Subcutaneous abdominal adipose tissue (tissue), 5 donors: ENCODE measurements around the gene MGAT5.

Experiments
- H3K27ac ChIP-seq: one replicate; pipeline ENCODE4 v1.7.0; 2013; ENCODE audit warnings: low read depth, mild to moderate bottlenecking, inconsistent platforms, low read length, moderate library complexity
- H3K27me3 ChIP-seq, 5 donors: one replicate each; pipeline ENCODE4 v1.7.0; 2013; ENCODE audit warnings: low read length in 5 of 5, inconsistent platforms in 1 of 5; ENCODE audit not compliant: control insufficient read depth in 5 of 5, insufficient read depth in 4 of 5
- H3K36me3 ChIP-seq, 5 donors: one replicate each; pipeline ENCODE4 v1.7.0; 2013; ENCODE audit warnings: low read length in 5 of 5; ENCODE audit not compliant: control insufficient read depth in 5 of 5, insufficient read depth in 5 of 5
- H3K4me1 ChIP-seq, 5 donors: one replicate each; pipeline ENCODE4 v1.7.0; 2013; ENCODE audit warnings: low read length in 5 of 5, mild to moderate bottlenecking in 3 of 5, moderate library complexity in 1 of 5; ENCODE audit not compliant: control insufficient read depth in 5 of 5, insufficient read depth in 5 of 5
- H3K4me3 ChIP-seq, 5 donors: one replicate each; pipeline ENCODE4 v1.7.0; 2013; ENCODE audit warnings: low read length in 5 of 5, low read depth in 1 of 5
- H3K9ac ChIP-seq, 5 donors: one replicate each; pipeline ENCODE4 v1.7.0; 2013; ENCODE audit warnings: low read length in 5 of 5, mild to moderate bottlenecking in 4 of 5, moderate library complexity in 3 of 5
- H3K9me3 ChIP-seq, 5 donors: one replicate each; pipeline ENCODE4 v1.7.0; 2013; ENCODE audit warnings: low read length in 5 of 5; ENCODE audit not compliant: control insufficient read depth in 5 of 5
- donor health status: healthy.
- donor health status: healthy.
- donor health status: healthy.
- donor health status: healthy.
- donor health status: healthy.

The MGAT5 gene

GRCh38 chr2:134416018-134416417, 162.1 kb downstream of the MGAT5 start:
- Histone ChIP-seq H3K9ac (no peak overlapping the region), H3K4me1 (peaks cover 0 to 7% (median 5%) of the 10 kb centered on the region in 5 donors), H3K9me3 (no peaks in the 10 kb centered on the region), H3K4me3 (no peak overlapping the region), H3K27me3 (no peaks in the 10 kb centered on the region), H3K27ac (no peak overlapping the region), H3K36me3 (peaks cover 0 to 7% (median 0%) of the 10 kb centered on the region in 5 donors)

- Histone ChIP-seq H3K27ac (no peak overlapping the region), H3K9ac (no peak overlapping the region), H3K4me3 (no peak overlapping the region), H3K27me3 (no peaks in the 10 kb centered on the region), H3K9me3 (no peaks in the 10 kb centered on the region), H3K36me3 (peaks cover 0 to 7% (median 0%) of the 10 kb centered on the region in 5 donors), H3K4me1 (peaks cover 0 to 4% (median 3%) of the 10 kb centered on the region in 5 donors)
Observed at GRCh38 chr2:134416637-134417036, 162.8 kb downstream of the MGAT5 start.

- no peaks in the 10 kb centered on the region for H3K9me3 ChIP-seq
- no peak overlapping the region for H3K27ac ChIP-seq
- no peaks in the 10 kb centered on the region for H3K27me3 ChIP-seq
- no peak overlapping the region for H3K9ac ChIP-seq
- no peaks in the 10 kb centered on the region for H3K4me1 ChIP-seq
- no peak overlapping the region for H3K4me3 ChIP-seq
- H3K36me3 ChIP-seq = peaks cover 0 to 9% (median 4%) of the 10 kb centered on the region in 5 donors
Observed at GRCh38 chr2:134417968-134418582, 164.2 kb downstream of the MGAT5 start.

GRCh38 chr2:134420259-134420658, 166.4 kb downstream of the MGAT5 start:
- Histone ChIP-seq H3K9ac (no peak overlapping the region), H3K4me1 (no peaks in the 10 kb centered on the region), H3K36me3 (peaks cover 6 to 21% (median 16%) of the 10 kb centered on the region in 5 donors), H3K27me3 (no peaks in the 10 kb centered on the region), H3K27ac (no peak overlapping the region), H3K9me3 (no peaks in the 10 kb centered on the region), H3K4me3 (no peak overlapping the region)

GRCh38 chr2:134420920-134421319, 167.0 kb downstream of the MGAT5 start:
- Histone ChIP-seq H3K27ac (no peak overlapping the region), H3K9ac (no peak overlapping the region), H3K4me1 (no peaks in the 10 kb centered on the region), H3K4me3 (no peak overlapping the region), H3K9me3 (no peaks in the 10 kb centered on the region), H3K27me3 (no peaks in the 10 kb centered on the region), H3K36me3 (peaks cover 6 to 24% (median 16%) of the 10 kb centered on the region in 5 donors)

- H3K27me3 ChIP-seq = no peaks in the 10 kb centered on the region
Observed at GRCh38 chr2:134421556-134422328, 167.9 kb downstream of the MGAT5 start.

GRCh38 chr2:134425724-134426496, 172.0 kb downstream of the MGAT5 start:
- no peak overlapping the region for H3K9ac ChIP-seq
- no peak overlapping the region for H3K4me3 ChIP-seq
- H3K9me3 ChIP-seq = no peaks in the 10 kb centered on the region
- H3K4me1 ChIP-seq = peaks cover 0 to 3% (median 0%) of the 10 kb centered on the region in 5 donors
- H3K36me3 ChIP-seq = peaks cover 8 to 55% (median 26%) of the 10 kb centered on the region in 5 donors
- H3K27me3 ChIP-seq = no peaks in the 10 kb centered on the region
- no peak overlapping the region for H3K27ac ChIP-seq

More at GRCh38 chr2:134421556-134422328, 167.9 kb downstream of the MGAT5 start:
- no peak overlapping the region for H3K9ac ChIP-seq
- no peaks in the 10 kb centered on the region for H3K4me1 ChIP-seq
- H3K27ac ChIP-seq = no peak overlapping the region
- peaks cover 6 to 24% (median 16%) of the 10 kb centered on the region in 5 donors for H3K36me3 ChIP-seq
- no peaks in the 10 kb centered on the region for H3K9me3 ChIP-seq
- no peak overlapping the region for H3K4me3 ChIP-seq

- H3K4me1 ChIP-seq = peaks cover 0 to 3% (median 0%) of the 10 kb centered on the region in 5 donors
- H3K9ac ChIP-seq = no peak overlapping the region
- H3K27me3 ChIP-seq = no peaks in the 10 kb centered on the region
- no peak overlapping the region for H3K4me3 ChIP-seq
- H3K9me3 ChIP-seq = no peaks in the 10 kb centered on the region
- H3K27ac ChIP-seq = no peak overlapping the region
- H3K36me3 ChIP-seq = peaks cover 8 to 63% (median 30%) of the 10 kb centered on the region in 5 donors
Observed at GRCh38 chr2:134426721-134427120, 172.8 kb downstream of the MGAT5 start.

- H3K4me3 ChIP-seq = no peak overlapping the region
- H3K9ac ChIP-seq = no peak overlapping the region
- no peak overlapping the region for H3K27ac ChIP-seq
- H3K9me3 ChIP-seq = no peaks in the 10 kb centered on the region
- H3K36me3 ChIP-seq = peaks cover 14 to 68% (median 23%) of the 10 kb centered on the region in 5 donors
- H3K27me3 ChIP-seq = no peaks in the 10 kb centered on the region
- peaks cover 0 to 3% (median 0%) of the 10 kb centered on the region in 5 donors for H3K4me1 ChIP-seq
Observed at GRCh38 chr2:134429886-134430285, 176.0 kb downstream of the MGAT5 start.
